Panc1 (cell line): ENCODE data around the gene AADACL3.

Experiments used
- CTCF ChIP-seq: fragments of 450-650 bp; IDR thresholded peaks from 2 replicates; pipeline ENCODE4 v1.5.1; 2017; ENCODE audit warnings: mild to moderate bottlenecking
- POLR2AphosphoS5 ChIP-seq: IDR thresholded peaks from 2 replicates; pipeline ENCODE4 v1.6.1; 2012; ENCODE audit warnings: mild to moderate bottlenecking, low read depth, low read length, moderate library complexity
- REST ChIP-seq, 2 experiments: IDR thresholded peaks; 2 replicates each; pipeline ENCODE4 v1.6.1; 2011 to 2012; ENCODE audit warnings: low read depth in 2 of 2, control low read depth in 1 of 2, low read length in 1 of 2, mild to moderate bottlenecking in 1 of 2, moderate library complexity in 1 of 2; ENCODE audit not compliant: insufficient read depth in 1 of 2
- SIN3A ChIP-seq: IDR thresholded peaks from 2 replicates; pipeline ENCODE4 v1.6.1; 2012; ENCODE audit warnings: low read depth, mild to moderate bottlenecking, low read length, moderate library complexity, borderline replicate concordance; ENCODE audit not compliant: insufficient read depth

- no peak for TF ChIP-seq CTCF
- TF ChIP-seq POLR2AphosphoS5: no peak
- no peak for TF ChIP-seq REST (IDR thresholded peaks at IDR 0.05; ENCODE audit: insufficient read depth in 1 of 2, low read depth in 2 of 2, low read length in 1 of 2)
- TF ChIP-seq SIN3A: no peak
Observed at GRCh38 chr1:12763479-12763878, 47.6 kb downstream of the AADACL3 start.
